ENCODE measurements around the gene DAB2IP.

DNA sequence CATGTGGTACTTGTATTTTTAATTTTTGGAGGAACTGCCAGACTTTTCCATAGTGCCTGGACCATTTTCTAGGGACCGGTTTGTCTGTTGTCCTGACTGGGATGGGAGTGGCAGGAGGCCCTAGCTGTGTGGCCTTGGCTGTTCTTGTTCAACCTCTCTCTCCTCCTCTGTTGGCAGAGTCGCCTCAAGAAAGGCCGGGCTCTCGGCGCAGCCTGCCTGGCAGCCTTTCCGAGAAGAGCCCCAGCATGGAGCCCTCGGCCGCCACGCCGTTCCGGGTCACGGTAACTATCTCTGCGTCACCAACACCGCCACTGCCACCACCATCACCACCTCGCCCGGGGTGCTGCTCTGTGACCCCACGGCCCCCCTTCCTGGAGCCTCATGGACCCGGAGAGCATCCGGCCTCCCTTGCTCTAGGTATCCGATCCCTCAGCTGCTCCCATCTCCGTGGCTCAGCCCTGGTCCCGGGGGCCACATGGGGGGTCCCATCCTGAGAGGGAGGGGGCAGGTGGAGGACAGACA is 27.1 kb downstream of the DAB2IP start:
- TF ChIP-seq, protein P1, sequence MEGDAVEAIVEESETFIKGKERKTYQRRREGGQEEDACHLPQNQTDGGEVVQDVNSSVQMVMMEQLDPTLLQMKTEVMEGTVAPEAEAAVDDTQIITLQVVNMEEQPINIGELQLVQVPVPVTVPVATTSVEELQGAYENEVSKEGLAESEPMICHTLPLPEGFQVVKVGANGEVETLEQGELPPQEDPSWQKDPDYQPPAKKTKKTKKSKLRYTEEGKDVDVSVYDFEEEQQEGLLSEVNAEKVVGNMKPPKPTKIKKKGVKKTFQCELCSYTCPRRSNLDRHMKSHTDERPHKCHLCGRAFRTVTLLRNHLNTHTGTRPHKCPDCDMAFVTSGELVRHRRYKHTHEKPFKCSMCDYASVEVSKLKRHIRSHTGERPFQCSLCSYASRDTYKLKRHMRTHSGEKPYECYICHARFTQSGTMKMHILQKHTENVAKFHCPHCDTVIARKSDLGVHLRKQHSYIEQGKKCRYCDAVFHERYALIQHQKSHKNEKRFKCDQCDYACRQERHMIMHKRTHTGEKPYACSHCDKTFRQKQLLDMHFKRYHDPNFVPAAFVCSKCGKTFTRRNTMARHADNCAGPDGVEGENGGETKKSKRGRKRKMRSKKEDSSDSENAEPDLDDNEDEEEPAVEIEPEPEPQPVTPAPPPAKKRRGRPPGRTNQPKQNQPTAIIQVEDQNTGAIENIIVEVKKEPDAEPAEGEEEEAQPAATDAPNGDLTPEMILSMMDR (IDR thresholded peaks at IDR 0.05) = no peak
- no peak for TF ChIP-seq ZFX (IDR thresholded peaks at IDR 0.05; ENCODE audit: borderline replicate concordance)
